ENCODE results near the gene BMPR2.
"Not testable (repeated sequence)": the region's sequence is repeated elsewhere in the genome, so short reads cannot be mapped to it uniquely, and the experiment has no call there.

The BMPR2 gene
- total RNA-seq: 37.3 to 61.8 reads per million in 2 donors

DNA sequence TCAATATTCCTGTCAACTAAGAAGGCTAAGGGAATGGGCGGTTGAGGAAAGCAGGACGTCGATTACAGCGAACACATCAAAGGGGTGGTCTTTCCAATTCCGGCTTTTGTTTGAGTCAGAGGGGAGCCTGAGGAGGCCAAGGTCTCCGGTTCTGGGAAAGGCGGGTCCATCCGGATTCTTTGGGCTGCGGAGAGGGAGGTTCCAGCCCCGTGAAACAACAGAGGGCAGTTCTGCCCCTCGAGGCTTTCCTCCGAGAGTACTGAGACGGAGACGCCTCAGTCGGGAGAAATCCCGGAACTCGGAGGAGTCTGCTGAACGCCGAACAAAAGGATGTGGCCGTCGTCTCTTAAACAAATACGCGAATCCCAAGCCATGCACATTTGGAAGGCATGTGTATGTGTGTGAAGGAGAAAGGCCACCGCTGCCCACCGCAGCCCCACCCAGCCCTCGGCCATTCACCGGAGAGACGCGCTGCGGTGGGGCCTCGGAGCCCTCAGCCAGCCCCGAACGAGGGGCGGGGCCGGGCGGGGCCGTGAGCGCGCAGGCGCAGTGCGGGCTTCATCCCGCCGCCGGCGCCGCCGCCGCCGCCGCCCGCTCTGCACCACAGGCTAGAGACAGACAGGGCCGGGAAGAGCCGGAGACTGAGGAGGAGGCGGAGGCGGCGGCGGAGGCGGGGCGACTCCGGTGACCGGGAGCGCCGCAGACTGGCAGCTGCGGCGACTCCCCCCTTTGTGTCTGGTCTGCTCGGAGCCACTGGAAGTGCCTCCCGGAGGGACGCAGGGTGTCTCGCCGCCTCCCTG lies at the start of gene BMPR2:
Gene BMPR2, plus strand, starts transcription at position 719 of the 800 bp plus-strand sequence. CDS start 1,148 bp downstream, outside the sequence.
- peak; percentile 75 for DNase-seq

DNA sequence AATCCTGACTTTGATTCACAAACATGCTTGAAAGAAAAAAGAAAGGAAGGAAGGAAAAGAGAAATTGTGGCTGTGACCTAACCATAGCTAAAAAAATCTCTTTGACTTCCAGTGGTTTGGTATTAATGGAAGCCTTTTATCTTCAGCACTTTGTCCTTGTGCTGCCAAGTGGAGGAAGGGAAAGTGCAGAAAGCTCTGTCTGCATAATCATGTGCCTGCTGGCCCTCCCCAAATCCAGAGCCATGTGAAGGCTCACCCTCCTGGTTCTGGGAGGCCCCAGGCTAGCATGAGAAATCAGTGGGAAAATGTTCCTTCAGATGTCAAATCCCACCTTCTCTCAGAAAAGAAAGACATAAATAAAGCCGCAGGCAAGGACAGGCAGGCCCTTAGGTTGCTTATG lies 48.3 kb upstream of the BMPR2 start:
- no peak for DNase-seq

DNA sequence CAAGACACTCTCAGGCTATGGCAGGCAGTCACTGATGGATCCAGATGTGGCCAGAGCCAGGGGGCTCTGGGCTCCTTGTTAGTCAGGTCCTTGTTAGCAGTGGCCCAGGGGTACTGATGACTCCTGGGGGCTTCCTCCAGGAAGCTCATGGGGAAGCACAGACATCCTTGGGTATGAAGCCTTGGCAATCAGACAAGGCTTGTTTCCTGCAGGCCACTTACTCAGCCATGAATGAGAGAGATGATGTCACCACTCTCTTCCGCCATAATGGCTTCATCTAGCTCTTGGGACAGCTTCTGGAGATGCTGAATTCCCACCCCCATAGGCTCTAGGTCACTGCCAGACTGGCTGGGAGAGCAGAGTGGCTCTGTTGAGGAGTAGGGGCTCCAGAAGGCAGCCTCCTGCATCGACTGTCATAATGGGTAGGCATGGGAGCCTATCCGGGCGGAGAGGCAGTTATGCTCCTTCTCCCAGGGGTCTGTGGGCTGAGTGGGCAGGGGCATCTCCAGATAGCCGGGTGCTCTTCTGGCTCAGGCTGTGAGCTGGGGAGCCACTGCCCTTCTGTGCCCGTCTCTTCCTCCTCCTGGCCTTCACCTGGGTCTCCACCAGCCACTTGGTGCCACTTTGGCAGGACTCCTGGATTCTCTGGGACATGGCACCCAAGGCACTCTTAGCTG lies 40.2 kb upstream of the BMPR2 start:
- DNase-seq: no peak

DNA sequence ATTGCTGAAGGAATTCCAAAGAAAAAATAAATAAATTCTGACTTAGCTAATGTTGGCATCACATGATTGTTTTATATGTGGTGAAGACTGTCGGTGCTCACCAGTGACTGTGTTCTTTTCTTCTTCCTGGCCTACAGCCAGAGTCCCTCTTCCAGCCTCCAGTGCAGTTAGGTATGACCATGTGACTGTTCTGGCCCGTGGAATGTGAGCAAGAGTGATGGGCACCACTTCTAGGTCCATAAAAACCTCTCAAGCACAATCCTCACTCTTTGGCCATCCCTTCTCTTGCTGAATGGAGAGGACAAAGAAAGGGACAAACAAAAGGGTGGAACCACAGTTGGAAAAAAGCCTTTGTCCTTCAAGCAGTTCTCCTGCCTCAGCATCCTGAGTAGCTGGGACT lies 39.0 kb upstream of the BMPR2 start:
- DNase-seq: no peak

DNA sequence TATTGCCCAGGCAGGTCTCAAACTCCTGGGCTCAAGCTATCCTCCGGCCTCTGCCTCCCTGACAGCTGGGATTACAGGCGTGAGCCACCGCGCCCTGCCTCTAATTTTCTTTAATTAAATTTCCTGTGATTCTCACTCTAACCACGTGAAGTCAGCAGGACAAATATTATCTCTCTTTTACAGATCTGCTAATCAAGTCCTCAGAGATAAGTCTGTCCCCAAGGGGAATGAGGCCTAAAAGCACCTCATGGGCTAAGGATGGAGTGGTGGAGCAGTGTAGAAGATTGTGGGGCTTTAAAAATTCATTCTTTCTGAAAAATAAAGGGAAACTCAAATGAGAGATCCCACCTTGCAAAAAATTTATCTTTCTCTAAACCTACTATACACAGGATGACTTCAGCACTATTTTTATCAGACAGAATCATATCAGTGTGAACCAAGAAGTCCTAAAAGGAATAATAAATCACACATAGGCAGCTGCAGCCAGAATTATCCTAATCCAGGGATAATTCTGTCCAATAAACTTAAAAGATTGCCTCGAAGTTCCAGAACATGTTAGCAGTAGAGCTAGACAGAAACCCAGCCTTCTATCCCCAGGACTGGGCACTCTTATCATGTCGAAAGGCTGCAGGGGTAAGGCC lies 38.3 kb upstream of the BMPR2 start:
- DNase-seq: no peak

DNA sequence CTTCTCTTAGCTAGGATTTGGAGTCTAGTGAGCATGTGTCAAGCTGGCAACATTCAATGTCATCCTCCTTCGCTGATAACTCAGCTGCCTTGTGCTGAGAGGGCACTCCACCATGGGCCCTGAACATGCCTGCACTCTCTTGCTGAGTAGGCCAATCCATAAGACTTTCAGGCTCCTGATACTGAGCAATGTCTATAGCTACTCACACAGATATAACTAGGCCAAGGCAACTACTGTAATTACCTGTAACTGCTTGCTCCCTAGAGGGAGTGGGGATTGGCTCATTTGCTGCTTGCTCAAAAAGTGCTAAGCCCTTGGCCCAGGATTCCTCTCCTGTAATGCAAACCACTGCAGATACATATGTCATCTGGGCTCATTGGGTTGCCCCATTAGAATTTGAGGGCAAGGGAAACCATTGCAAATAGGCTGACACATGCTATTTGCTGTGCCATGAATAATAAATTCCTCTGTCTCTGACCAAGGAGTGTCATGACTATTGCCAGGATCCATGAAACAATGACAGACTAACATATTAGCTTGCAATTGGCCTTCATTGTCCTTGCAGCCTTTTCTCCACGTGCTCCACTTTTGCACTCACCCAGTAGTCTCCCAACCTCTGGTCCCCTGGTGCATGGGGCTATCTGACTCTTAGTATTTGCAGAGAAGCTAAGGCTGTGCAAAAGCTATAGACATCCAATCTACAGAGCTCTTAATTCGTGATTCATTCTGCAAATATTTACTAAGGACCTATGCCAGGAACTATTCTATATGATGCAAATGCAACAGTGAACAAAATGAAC lies 36.9 kb upstream of the BMPR2 start:
- no peak for DNase-seq

DNA sequence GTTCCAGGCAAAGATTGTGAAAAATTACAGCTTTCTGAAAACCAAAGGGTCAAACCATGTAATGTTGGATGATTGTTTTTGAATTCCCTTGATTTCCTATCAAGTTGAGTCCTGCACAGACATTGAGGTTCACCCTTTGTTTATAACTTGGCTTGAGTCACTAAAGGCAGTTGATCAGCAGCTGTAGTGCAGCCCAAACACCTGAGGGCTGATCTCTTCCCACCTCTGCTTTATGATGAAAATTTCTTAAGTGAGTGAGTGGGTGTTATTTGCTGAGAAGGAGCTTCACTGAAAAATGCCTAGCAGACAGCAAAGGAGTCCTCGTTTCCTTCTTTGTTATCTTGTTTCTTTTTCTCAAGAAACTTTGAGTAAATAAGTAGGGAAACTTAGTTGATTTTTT lies 31.9 kb upstream of the BMPR2 start:
- no peak for DNase-seq

DNA sequence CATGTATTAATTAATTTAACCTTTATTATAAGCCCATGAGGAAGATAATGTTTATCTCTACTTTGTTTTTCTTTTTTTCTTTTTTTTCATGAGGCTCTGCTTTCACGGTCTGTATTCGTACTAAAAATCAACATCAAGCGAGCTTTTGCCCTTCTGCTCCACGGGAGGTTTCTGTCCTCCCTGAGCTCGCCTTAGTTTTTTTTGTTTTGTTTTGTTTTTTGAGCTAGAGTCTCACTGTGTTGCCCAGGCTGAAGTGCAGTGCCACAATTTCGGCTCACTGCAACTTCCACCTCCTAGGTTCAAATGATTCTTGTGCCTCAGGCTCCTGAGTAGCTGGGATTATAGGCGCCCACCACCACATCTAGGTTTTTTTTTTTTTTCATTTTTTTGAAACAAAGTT lies 29.9 kb upstream of the BMPR2 start:
- no peak for DNase-seq

DNA sequence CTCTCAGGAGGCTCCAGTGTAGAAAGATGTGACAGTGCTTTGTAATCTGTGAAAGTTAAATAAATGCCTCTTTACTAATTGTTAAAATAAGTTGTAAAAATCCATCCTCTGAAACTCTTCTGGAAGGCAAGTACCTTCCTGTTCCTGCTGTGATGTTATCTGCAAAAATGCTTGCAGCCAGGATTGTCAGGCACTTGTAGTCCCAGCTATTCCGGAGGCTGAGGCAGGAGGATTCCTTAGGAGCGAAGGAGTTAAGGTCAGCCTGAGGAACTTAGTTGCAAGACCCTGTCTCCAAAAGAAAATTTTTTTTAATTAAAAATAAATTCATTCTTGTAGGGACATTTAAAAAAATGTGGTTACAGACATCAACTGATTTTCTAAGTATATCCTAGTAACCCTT lies 22.7 kb upstream of the BMPR2 start:
- DNase-seq: no peak

DNA sequence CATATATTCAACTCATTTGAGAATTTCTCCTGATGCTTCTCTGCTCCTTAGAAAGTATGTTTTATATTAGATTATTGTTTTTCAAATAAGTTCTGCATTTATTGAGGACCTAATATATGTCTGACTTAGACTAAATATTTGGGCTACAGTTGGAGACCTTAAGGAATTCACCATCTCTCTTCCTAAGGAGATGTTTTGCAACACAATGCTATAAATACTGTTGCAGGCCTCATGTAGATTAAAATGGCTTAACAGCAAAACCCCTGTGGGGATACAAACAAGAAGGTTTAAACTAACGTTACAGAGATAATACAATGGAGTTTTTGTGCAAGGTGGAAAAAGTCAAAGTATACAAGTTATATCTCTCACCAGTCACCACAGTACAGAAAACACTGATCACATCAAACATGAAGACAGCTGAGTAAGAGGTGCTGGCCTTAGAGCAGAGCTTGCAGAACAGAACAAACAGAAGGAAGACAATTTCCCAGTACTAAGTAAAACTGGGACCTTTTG lies 20.1 kb upstream of the BMPR2 start:
- no peak for DNase-seq

DNA sequence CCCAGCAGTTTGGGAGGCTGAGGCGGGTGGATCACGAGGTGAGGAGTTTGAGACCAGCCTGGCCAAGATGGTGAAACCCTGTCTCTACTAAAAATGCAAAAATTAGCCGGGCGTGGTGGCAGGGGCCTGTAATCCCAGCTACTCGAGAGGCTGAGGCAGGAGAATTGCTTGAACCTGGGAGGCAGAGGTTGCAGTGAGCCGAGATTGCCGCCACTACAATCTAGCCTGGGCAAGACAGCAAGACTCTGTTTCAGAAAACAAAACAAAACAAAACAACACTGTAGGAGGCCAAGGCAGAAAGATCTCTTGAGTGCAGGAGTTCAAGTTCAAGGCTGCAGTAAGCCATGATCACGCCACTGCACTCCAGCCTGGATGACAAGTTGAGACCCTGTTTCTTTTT lies 17.2 kb upstream of the BMPR2 start:
- DNase-seq: not testable (repeated sequence)

DNA sequence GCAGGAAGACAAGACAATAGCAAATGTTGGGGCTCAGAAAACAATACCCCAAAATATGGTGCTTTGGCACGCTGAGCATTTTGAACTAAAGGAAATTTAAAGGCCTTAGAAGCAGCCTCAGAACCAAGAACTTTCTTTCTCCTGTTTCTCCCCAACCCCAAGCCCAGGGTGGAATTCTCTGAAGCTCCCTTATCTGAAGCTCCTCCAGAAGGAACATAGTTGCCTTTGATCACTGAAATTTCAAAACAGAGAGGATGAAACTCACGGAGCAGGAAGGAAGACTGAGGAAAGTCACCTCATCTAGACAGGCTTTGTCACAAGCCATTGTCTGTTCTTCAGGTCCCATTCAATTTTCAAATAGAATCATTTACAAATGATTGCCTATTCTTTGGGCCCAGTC lies 15.5 kb upstream of the BMPR2 start:
- DNase-seq: no peak

DNA sequence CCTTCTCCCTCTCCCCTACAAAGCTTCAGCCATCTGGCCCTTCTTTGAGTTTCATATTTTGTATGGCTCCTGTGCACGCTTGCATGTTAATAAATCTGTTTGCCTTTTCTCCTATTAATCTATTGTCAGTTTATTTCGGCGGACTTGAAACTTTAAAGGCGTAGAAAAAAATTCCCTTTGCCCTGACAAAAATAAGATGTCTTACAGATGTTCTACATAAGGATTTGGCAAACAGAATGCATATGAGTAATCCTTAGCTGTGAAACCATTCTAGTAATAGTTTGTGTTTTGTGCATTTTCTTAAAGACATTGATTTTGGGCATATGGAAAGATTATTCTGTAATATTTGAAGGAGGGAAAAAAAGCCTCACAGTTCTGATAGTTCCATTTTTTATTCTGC lies 15.0 kb upstream of the BMPR2 start:
- DNase-seq: no peak

DNA sequence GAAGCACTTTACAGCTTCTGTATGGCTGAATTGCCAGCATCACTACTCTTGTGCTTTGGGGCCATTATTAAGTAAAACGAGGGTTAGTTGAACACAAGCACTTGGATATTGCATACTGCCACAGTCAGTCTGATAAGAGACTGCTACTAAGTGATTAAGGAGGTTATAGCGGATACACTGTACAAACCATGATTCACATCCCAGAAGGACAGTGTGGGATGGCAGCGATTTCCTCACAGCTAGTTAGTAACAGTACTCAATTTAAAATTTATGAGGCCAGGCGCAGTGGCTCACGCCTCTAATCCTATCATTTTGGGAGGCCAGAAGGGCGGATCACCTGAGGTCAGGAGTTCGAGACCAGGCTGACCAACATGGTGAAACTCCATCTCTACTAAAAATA lies 2.6 kb upstream of the BMPR2 start:
- DNase-seq: no peak

DNA sequence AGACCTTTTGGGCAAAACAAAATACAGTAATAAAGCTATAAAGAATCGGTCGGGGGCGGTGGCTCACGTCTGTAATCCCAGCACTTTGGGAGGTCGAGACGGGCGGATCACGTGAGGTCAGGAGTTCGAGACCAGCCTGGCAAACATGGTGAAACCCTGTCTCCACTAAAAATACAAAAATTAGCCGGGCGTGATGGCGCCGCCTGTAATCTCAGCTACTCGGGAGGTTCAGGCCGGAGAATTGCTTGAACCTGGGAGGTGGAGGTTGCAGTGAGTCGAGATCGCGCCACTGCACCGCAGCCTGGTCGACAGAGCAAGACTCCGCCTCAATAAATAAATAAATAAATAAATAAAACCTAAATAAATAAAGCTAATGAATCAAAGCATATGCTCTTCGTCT lies 1.7 kb upstream of the BMPR2 start:
- not testable (repeated sequence) for DNase-seq

DNA sequence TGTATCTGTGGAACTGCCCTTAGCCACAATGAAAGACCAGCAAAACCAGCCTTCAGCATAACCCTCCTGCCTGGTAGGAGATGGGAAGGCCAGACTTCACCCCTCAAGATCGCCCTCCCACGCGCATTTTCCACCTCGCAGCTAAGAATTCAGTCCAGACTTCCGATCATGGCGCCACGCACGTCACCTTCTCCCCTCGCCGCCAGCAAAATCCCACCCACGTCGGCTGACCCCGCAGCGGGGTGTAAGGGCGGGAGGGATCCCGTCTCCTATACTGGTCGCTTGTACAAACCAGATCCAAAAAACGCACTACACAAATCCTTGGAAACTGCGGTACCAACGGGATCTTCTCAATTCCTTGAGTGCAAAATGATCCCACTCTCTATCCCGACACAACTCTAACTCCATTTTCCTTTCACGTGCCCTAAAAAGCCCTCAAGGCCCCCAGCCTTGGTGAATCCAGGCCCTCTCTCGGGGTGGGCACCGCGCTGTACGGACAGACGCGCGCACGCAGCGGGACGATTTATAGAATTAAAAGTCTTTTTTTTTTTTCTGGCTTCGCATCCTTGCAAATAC lies 1.0 kb upstream of the BMPR2 start:
- peak; percentile 16 for DNase-seq

DNA sequence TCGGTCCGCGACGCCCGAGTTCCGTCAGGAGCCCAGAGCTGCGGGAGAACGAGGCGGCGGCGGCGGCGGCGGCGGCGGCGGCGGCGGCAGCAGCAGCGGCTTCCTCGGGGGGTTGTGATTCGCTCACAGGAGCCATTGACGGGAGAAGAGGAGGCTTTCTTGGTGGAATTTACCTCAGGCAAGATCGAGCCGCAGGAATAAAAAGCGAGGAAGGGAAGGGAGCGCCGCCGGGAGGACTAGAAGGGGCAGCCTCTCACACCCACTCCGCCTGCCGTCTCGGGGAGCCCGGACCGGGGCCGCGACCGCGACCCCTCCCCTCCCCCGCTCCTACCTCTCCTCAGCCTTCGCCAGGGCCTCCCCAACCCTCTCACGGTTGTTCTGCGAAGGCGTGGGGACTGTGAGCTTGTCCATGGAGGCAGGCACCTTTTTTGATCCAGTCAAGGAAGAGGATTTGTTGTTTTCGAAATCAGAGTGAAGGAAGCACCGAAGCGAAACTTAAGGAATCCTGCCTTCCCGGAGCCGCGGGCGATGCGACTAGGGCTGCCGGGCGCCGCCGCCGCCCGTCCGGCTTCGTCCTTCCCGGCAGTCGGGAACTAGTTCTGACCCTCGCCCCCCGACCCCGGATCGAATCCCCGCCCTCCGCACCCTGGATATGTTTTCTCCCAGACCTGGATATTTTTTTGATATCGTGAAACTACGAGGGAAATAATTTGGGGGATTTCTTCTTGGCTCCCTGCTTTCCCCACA lies 506 bp downstream of the BMPR2 start:
- DNase-seq: peak; percentile 25

DNA sequence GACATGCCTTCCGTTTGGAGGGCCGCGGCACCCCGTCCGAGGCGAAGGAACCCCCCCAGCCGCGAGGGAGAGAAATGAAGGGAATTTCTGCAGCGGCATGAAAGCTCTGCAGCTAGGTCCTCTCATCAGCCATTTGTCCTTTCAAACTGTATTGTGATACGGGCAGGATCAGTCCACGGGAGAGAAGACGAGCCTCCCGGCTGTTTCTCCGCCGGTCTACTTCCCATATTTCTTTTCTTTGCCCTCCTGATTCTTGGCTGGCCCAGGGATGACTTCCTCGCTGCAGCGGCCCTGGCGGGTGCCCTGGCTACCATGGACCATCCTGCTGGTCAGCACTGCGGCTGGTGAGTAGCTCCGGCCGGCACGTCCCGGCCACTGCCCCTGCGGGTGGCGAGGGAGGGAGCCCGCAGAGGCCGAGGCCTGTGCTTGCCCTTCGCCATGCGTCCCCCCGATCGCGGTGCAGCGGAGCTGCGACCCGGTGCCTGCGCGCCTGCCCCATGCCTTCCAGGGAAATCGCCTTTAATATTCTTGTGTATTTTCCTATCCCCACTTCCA lies 1.2 kb downstream of the BMPR2 start:
- no peak for DNase-seq

DNA sequence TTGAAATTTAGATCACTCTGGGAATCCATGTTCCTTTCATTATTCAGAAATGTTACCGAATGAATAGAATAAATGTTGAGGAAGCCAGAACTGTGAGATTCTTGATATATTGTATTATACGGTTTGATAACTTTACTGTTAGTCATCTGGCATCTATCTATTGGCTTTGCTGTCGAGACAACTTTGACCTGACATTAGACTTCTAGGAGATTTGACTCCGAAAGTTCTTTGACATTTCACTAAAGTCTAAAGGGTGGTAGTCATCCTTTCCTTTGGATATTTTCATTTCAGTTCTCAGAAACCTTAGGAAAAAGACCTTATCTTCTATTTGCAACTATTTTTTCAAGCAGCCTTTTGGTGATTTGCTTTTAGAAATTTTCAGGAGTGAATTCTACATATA lies 1.9 kb downstream of the BMPR2 start:
- DNase-seq: no peak

DNA sequence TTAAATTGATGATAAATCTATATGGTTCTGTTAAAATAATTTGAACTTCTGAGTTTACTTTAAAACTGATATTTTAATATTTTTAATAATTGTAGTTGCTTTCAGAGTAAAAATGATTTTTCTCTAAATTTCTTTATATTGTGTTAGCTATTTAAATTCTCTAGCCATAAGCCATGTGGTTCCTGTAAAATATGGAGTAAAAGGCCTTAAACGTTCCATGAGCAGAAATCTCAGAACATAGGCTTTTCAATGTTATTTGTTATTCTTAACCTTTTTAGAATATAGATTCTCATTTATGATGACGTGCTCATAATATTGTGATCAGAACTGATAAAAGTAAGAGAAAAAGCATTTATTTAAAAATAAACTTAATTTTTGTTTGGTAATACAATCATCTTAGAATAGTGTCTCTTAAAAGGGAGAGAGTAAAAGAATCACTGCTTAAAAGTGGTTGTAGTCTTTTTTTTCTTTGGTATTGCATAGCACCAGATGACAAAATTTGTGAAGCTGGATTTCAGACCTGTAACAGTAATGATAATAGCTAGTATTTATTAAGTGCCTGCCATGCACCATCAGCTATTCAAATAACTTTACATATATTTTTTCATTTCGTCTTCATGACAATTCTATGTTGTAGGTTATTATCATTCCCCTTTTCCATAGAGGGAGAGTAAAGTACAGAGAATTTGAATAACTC lies 2.7 kb downstream of the BMPR2 start:
- DNase-seq: no peak

DNA sequence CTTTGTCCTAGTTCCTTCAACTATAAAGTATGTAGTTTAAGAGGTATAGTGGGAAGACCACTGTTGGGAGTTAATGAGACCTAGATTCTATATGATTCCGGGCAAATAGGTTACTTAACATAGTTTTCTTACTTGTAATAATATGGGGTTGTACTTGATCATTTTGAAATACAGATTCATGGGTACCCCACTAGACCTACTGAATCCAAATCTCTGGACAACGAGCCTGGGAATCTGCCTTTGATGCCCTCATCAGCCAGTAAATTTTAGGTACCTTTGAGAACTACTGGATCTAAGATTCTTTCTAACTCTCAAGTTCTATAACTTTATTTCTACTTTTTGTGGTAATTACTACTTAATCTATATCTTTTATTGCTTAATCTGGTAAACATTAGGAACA lies 6.6 kb downstream of the BMPR2 start:
- no peak for DNase-seq

All from activated gamma-delta T cell (primary cell).